Measurements from ENCODE around the gene CNIH3. TPM values are rescaled to one million over a fixed set of nuclear protein-coding genes. Genes with fewer than 3 reads are reported as not detected.

CNIH3 gene
- total RNA-seq, 1 experiment from 2014 or later, result 3.7 TPM

DNA sequence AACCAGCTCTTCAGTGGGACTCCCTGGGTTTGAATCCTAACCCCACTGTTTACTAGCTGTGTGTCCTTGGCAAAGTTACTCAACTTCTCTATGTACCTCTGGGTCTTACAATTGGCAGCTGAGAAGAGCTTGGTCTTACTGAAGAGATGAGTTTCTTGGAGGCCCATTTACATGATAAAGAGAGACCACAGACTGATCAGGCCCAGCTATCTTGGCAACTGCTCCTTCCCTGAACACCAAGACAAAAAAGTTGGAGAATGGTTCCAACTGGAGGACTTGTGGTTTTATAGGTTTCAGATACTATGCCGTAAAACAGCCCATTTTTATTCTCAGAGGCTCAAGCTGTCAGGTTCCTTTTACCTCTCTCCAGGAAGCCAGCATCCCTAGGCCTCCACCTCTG, 24.8 kb upstream of the CNIH3 start:
- H3K4me3 ChIP-seq (ENCODE audit: low read depth in 2 of 2, low read length in 2 of 2), result no peak overlapping the region
- ATAC-seq, result no peak
- H3K27ac ChIP-seq (ENCODE audit: low read length), result no peak overlapping the region
- H3K9me3 ChIP-seq (ENCODE audit: control insufficient read depth, insufficient read depth, low read depth, low read length), result no peaks in the 10 kb centered on the region
- no TSS peak for BruUV-seq (replicated peaks)
- H3K36me3 ChIP-seq (ENCODE audit: control insufficient read depth, insufficient read depth, low read length), result no peaks in the 10 kb centered on the region
- no peaks in the 10 kb centered on the region for H3K4me1 ChIP-seq (ENCODE audit: control insufficient read depth, insufficient read depth, low read length)
- ChIA-PET POLR2A (no interaction called here), CTCF (no interaction called here)
- DNase-seq (ENCODE audit: low read depth, low spot score), result no peak
- H3K27me3 ChIP-seq (ENCODE audit: control insufficient read depth, insufficient read depth, low read length), result no peaks in the 10 kb centered on the region
- TF ChIP-seq TCF7L2 (IDR thresholded peaks at IDR 0.05; ENCODE audit: low read depth, low read length), result no peak
- TF ChIP-seq SIN3A (IDR thresholded peaks at IDR 0.05; ENCODE audit: borderline replicate concordance, insufficient read depth, low read depth, low read length), result no peak
- TF ChIP-seq, protein P1, sequence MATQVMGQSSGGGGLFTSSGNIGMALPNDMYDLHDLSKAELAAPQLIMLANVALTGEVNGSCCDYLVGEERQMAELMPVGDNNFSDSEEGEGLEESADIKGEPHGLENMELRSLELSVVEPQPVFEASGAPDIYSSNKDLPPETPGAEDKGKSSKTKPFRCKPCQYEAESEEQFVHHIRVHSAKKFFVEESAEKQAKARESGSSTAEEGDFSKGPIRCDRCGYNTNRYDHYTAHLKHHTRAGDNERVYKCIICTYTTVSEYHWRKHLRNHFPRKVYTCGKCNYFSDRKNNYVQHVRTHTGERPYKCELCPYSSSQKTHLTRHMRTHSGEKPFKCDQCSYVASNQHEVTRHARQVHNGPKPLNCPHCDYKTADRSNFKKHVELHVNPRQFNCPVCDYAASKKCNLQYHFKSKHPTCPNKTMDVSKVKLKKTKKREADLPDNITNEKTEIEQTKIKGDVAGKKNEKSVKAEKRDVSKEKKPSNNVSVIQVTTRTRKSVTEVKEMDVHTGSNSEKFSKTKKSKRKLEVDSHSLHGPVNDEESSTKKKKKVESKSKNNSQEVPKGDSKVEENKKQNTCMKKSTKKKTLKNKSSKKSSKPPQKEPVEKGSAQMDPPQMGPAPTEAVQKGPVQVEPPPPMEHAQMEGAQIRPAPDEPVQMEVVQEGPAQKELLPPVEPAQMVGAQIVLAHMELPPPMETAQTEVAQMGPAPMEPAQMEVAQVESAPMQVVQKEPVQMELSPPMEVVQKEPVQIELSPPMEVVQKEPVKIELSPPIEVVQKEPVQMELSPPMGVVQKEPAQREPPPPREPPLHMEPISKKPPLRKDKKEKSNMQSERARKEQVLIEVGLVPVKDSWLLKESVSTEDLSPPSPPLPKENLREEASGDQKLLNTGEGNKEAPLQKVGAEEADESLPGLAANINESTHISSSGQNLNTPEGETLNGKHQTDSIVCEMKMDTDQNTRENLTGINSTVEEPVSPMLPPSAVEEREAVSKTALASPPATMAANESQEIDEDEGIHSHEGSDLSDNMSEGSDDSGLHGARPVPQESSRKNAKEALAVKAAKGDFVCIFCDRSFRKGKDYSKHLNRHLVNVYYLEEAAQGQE (IDR thresholded peaks at IDR 0.05; ENCODE audit: insufficient read depth in 1 of 2, low read depth in 2 of 2, low read length in 1 of 2), result no peak
- TF ChIP-seq, protein P2, sequence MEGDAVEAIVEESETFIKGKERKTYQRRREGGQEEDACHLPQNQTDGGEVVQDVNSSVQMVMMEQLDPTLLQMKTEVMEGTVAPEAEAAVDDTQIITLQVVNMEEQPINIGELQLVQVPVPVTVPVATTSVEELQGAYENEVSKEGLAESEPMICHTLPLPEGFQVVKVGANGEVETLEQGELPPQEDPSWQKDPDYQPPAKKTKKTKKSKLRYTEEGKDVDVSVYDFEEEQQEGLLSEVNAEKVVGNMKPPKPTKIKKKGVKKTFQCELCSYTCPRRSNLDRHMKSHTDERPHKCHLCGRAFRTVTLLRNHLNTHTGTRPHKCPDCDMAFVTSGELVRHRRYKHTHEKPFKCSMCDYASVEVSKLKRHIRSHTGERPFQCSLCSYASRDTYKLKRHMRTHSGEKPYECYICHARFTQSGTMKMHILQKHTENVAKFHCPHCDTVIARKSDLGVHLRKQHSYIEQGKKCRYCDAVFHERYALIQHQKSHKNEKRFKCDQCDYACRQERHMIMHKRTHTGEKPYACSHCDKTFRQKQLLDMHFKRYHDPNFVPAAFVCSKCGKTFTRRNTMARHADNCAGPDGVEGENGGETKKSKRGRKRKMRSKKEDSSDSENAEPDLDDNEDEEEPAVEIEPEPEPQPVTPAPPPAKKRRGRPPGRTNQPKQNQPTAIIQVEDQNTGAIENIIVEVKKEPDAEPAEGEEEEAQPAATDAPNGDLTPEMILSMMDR (IDR thresholded peaks at IDR 0.05), result no peak
- no peak for TF ChIP-seq POLR2AphosphoS5 (IDR thresholded peaks at IDR 0.05; ENCODE audit: low read depth, low read length)
- intact Hi-C loops (cut with micrococcal nuclease; ENCODE audit: unreplicated experiment), result no loop called here
- in situ Hi-C loops (cut with HindIII; ENCODE audit: low pct_unique_long_range_greater_than_20kb, low sequenced_read_pairs), result no loop called here

DNA sequence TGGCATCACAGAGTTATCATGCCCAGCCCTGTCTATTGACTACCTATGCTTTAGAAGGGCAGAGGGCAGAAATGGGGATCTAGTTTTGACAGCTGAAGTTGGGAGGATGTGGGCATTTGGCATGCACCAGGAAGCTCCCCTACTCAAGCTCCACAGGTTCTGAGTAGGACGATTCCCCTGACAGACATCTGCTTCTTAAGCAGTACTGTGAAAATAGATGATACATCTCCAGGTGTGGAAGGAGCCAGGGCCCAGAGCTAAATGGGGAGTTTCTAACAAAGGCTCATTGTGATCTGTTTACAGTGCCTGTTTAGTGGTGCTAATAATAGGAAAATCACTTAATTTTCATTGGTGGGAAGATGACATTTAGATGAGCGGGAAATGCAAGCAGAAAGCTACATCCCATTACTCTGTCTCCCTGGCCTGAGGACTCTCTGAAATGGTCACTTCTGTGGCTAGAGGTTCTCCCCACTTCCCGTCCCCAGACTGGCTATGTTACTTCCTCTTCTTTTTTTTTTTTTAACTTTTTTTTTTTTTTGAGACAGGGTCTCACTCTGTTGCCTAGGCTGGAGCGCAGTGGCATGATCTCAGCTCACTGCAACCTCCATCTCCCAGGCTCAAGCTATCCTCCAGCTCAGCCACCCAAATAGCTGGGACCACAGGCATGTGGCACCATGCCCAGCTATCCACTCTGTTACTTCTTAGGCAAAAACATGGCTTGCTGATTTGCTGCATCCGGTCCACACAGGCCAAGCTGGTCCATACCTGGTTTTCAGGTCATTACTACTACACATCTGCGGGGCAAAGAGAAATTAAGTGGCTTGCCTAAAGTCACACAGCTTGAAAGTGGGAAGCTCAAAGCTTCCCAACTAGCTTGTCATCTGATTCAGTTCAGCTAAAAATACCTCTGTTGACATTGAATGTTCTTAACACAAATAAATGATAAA, 23.2 kb upstream of the CNIH3 start:
- no peak for TF ChIP-seq SIN3A (IDR thresholded peaks at IDR 0.05; ENCODE audit: borderline replicate concordance, insufficient read depth, low read depth, low read length)
- TF ChIP-seq, protein P1 (IDR thresholded peaks at IDR 0.05; ENCODE audit: insufficient read depth in 1 of 2, low read depth in 2 of 2, low read length in 1 of 2), result no peak
- no peak for TF ChIP-seq TCF7L2 (IDR thresholded peaks at IDR 0.05; ENCODE audit: low read depth, low read length)
- TF ChIP-seq, protein P2 (IDR thresholded peaks at IDR 0.05), result no peak
- no peak for TF ChIP-seq POLR2AphosphoS5 (IDR thresholded peaks at IDR 0.05; ENCODE audit: low read depth, low read length)
- BruUV-seq (replicated peaks), result no TSS peak
- Histone ChIP-seq H3K4me3 (ENCODE audit: low read depth in 2 of 2, low read length in 2 of 2) (no peak overlapping the region), H3K27ac (ENCODE audit: low read length) (no peak overlapping the region), H3K27me3 (ENCODE audit: control insufficient read depth, insufficient read depth, low read length) (no peaks in the 10 kb centered on the region), H3K4me1 (ENCODE audit: control insufficient read depth, insufficient read depth, low read length) (no peaks in the 10 kb centered on the region), H3K36me3 (ENCODE audit: control insufficient read depth, insufficient read depth, low read length) (no peaks in the 10 kb centered on the region), H3K9me3 (ENCODE audit: control insufficient read depth, insufficient read depth, low read depth, low read length) (no peaks in the 10 kb centered on the region)
- ChIA-PET POLR2A (no interaction called here), CTCF (no interaction called here)
- DNase-seq (ENCODE audit: low read depth, low spot score), result no peak
- in situ Hi-C loops (cut with HindIII; ENCODE audit: low pct_unique_long_range_greater_than_20kb, low sequenced_read_pairs), result no loop called here
- intact Hi-C loops (cut with micrococcal nuclease; ENCODE audit: unreplicated experiment), result no loop called here
- ATAC-seq, result no peak
